Choroid plexus epithelial cell (primary cell): Measurements from ENCODE around the gene PTMS.

Source experiments
- DNase-seq: peaks from one replicate; pipeline ENCODE4 v3.0.0-alpha.2; 2010; ENCODE audit warnings: low read depth
- H3K4me3 ChIP-seq: 2 replicates; pipeline ENCODE4 v1.5.1; 2011; ENCODE audit warnings: low read depth, mild to moderate bottlenecking, control low read depth, low read length, moderate library complexity
- TF ChIP-seq, protein P1 (sequence below): conservative IDR thresholded peaks from 2 replicates; pipeline ENCODE4 v1.5.1; 2011; ENCODE audit warnings: low read depth, mild to moderate bottlenecking, control low read depth, inconsistent platforms, low read length, moderate library complexity

The PTMS gene

DNA sequence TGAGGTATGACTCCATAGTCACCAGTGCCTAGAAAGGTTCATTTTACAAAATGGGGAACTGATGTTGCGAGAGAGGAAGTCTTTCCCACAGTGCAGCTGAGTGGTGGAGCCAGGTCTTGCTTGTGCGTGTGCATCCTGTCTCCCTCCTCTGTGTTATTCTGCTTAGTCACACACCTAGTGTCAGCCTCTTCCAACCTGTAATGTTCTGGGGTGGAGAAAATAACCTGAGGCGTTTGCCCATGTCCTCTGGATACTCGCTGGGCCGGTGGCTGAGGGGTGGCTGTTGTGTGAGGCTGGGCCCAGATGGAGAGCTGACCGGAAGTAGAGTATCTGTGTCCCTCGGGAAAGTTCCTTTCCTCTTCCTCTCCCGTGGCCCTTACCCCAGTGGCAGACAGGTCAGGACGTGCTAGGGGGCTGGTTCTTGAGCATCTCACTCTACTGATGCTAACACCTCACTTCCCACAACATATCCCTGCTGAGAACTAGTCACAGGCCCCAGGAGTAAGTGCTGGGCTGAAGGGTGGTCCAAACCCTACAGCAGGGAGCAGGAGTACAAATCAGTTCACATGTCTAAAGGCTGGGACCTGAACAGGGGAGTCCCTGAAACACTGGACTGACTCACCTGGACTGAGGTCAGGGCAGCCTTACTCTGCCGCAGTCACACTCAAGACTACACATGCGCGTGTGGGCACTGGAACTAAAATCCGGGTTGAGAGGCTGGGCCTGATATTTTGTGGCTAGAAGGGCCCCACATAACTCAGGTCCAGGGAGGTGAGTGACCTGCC lies 20.2 kb upstream of the PTMS start:
- TF ChIP-seq, protein P1, sequence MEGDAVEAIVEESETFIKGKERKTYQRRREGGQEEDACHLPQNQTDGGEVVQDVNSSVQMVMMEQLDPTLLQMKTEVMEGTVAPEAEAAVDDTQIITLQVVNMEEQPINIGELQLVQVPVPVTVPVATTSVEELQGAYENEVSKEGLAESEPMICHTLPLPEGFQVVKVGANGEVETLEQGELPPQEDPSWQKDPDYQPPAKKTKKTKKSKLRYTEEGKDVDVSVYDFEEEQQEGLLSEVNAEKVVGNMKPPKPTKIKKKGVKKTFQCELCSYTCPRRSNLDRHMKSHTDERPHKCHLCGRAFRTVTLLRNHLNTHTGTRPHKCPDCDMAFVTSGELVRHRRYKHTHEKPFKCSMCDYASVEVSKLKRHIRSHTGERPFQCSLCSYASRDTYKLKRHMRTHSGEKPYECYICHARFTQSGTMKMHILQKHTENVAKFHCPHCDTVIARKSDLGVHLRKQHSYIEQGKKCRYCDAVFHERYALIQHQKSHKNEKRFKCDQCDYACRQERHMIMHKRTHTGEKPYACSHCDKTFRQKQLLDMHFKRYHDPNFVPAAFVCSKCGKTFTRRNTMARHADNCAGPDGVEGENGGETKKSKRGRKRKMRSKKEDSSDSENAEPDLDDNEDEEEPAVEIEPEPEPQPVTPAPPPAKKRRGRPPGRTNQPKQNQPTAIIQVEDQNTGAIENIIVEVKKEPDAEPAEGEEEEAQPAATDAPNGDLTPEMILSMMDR: no peak
- H3K4me3 ChIP-seq: no peak overlapping the region
- no peak for DNase-seq

DNA sequence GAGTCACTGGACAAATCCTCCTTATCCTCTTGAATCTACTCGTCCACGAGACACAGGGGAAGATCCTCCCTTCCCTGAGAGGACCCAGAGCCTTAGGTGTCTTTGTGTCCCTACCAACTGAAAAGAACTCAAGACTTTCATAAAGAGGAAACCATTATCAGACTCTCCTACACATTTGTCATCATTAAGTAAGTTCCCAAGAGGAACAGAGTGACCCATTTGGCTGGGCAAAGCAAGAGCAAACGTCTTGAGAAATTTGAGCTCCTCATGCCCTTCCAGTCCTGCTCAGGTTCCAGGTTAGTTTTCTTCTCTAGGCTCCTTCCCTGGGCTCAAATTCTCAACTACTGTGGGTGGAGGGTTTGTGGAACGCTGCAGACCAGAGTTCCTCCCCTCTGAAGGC lies 18.9 kb upstream of the PTMS start:
- TF ChIP-seq, protein P1: no peak
- DNase-seq: no peak
- no peak overlapping the region for H3K4me3 ChIP-seq

DNA sequence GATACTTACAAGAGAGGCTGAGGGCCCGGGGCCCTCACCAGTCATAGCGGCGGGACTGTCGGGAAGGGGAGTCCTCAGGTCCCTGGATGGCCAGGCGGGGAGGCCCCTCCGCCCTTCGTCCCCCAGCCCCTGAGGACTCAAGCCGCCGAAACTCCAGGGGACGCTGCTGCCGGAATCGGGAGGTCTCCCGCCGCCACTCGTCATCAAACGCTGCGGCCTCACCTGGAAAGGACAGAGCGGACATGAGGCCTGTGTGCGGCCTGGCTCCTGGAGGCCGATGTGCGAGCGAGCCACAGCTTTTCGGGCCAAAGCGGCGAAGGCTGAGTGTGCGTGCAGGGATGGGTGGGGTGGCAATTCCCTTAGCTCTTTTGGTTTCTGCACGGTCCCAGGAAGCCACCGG lies 17.4 kb upstream of the PTMS start:
- DNase-seq: no peak
- TF ChIP-seq, protein P1: no peak
- H3K4me3 ChIP-seq: no peak overlapping the region

DNA sequence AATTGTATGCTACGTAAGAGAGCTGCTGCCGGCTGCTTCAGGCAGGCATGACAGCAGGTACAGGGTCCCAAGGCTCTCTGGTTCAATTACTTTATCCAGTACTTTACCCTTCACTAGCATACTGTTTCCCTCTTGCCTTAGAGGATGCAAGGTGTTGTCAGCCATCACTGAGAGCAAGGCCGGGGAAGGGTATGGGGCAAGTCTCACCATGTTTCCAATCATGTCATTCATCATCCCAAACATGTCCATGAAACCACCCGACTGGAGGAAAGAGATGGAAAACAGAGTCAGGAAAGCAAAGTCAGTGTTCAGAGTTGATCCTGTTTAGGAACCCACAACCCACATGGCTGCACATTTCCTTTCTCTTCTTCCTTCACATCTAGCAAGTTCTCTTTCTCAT lies 15.7 kb upstream of the PTMS start:
- H3K4me3 ChIP-seq: no peak overlapping the region
- TF ChIP-seq, protein P1: no peak

GRCh38 chr12:6751767-6752166 lies 14.4 kb upstream of the PTMS start:
- TF ChIP-seq, protein P1: no peak
- peak overlapping the region; percentile 97 for H3K4me3 ChIP-seq
- no peak for DNase-seq

More for the DNA sequence above, 15.7 kb upstream of the PTMS start:
- no peak for DNase-seq

DNA sequence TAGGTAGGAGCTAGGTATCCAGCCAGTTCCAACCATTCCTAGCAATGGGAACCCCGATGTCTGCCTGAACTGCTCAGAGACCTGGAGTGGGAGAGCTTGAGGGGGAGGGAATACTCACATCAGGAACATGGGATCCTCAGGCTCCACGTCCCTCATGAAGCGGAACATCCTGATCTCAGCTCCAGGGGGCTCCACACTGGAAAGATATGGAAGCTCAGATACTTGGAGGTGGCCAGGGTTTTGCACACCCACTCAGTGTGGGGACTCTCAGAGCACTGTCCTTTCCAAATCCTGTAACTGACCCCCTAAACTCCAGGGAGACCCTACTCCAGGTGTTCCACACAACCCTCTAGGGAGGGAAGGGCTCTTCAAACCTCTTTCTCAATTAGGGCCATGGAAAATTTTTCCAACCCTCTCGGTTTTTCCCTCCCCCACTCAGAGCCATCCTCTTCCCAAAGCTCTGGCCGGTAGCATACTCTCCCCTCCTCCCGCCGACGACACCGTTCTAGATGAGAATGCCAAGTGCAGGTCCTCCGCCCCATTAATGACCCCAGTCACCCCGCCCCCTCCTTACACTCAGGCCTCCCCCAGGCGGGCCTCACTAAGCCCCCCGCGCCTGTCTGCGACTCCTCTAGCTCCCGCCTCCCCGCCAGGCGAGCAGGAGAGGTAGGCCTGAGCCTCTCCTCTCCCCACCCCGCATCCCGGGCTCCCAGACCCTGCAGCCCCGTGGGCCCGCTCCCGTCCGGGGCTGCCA lies 13.8 kb upstream of the PTMS start:
- TF ChIP-seq, protein P1: peak; percentile 71
- peak overlapping the region; percentile 97 for H3K4me3 ChIP-seq
- DNase-seq: peak; percentile 63
